Measurements from ENCODE around the gene F5. TPM values are rescaled to one million over a fixed set of nuclear protein-coding genes. Genes with fewer than 3 reads are reported as not detected.
"Not testable (repeated sequence)": the region's sequence is repeated elsewhere in the genome, so short reads cannot be mapped to it uniquely, and the experiment has no call there.

Gene F5
- total RNA-seq, 1 experiment from 2014 or later, result 0.10 TPM

DNA sequence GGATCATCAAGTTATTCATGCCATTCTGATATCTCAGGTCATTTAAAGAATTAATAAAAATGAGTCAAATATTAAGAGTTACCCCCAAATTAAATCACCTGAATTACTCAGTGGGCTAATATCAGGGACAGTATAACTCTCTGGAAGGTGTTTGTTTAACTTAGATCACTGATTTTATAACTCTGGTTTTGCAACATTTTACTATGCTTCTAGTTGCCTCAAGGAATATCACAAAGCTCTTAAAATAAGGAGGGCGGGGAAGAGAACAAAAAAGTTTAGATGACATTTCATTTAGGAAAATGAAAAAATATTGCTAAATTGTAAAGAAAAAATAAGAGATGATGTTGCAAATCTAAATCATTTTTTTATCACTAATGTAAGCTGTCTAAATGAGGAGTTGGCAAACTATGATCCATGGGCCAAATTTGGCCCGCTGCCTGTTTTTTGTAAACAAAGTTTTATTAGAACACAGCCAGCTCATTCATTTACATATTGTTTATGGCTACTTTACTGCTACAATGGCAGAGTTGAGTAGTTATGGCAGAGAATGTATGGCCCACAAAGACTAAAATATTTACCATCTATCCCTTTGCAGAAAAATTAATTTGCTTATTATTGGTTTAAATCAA is 68.6 kb downstream of the F5 start:
- in situ Hi-C loops (cut with HindIII; ENCODE audit: low sequenced_read_pairs), result no loop called here
- no peak for DNase-seq (ENCODE audit: low spot score)

- in situ Hi-C loops (cut with HindIII; ENCODE audit: low sequenced_read_pairs), result no loop called here
- DNase-seq (ENCODE audit: low spot score), result no peak
Measured at GRCh38 chr1:169515641-169516040, 70.6 kb downstream of the F5 start.

DNA sequence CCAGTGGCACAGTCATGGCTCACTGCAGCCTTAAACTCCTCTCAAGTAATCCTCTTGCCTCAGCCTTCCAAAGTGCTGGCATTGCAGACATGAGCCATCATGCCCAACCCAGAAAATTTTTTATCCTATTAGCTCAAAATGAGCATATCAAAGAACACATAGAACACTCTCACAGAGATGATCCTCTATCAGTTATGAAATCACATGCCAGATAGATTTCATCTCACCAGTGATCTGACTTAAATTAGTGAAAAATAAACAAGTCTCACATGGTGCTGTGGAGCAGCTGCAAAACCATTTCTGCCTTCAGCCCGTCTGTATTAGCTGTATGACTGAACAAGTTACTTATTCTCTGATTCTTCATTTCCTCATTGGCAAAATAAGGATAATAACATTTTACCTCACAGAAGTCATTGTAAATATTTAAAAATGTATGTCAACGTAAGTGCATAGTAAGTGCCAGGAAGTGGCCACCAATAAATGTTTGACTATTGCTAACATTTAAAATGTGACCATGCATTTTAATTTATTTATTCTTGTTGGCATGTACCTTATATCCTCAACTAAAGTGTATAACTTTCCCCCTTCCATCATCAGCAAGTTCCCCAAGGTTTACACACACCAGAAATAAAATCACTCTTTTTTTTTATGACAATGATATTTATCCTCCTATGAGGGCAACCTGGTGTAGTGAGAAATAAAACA is 71.6 kb downstream of the F5 start:
- DNase-seq (ENCODE audit: low spot score), result no peak
- in situ Hi-C loops (cut with HindIII; ENCODE audit: low sequenced_read_pairs), result no loop called here

GRCh38 chr1:169513208-169513607 is 73.1 kb downstream of the F5 start:
- in situ Hi-C loops (cut with HindIII; ENCODE audit: low sequenced_read_pairs), result no loop called here
- no peak for DNase-seq (ENCODE audit: low spot score)

- in situ Hi-C loops (cut with HindIII; ENCODE audit: low sequenced_read_pairs), result no loop called here
- DNase-seq (ENCODE audit: low spot score), result no peak
Measured at GRCh38 chr1:169511316-169512005, 74.8 kb downstream of the F5 start.

GRCh38 chr1:169510060-169510459 is 76.2 kb downstream of the F5 start:
- in situ Hi-C loops (cut with HindIII; ENCODE audit: low sequenced_read_pairs), result no loop called here
- no peak for DNase-seq (ENCODE audit: low spot score)

DNA sequence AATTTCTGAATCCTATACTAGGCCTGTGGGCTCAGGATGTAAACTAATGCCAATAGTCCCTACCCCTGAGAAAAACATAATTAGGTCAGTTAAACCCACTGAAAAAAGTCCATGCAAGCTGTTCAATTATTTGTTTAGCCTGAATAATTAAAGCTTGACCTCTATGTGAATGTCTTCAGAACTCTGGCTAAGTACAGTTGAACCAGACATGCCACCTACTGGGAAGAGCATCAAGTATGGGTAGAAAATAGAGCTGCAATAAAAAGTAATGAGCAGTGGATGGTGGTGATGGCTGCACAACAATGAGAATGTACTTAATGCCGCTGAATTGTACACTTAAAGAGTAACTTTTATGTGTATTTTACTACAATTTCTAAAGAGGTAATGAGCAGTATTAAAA is 76.9 kb downstream of the F5 start:
- no peak for DNase-seq (ENCODE audit: low spot score)
- in situ Hi-C loops (cut with HindIII; ENCODE audit: low sequenced_read_pairs), result no loop called here

- in situ Hi-C loops (cut with HindIII; ENCODE audit: low sequenced_read_pairs), result no loop called here
- DNase-seq (ENCODE audit: low spot score), result no peak
Measured at GRCh38 chr1:169508432-169509338, 77.6 kb downstream of the F5 start.

DNA sequence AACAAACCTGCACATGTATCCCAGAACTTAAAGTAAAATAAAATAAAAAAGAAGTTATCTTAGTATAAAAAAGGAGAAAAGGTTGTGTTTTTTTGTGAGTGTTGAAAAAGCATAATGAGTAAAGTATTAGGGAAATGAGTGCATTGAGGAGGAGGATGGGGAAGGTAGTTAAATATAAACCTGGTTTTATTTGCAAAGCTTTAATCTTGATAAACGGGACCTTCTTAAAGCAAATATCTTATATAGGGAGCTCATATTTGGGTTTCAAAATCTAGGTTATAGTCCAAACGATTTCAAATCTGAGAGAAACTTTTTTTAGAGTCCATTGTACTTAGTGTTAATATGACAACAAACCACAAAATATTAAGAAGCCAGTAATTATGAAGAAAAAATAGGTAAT is 78.9 kb downstream of the F5 start:
- in situ Hi-C loops (cut with HindIII; ENCODE audit: low sequenced_read_pairs), result no loop called here
- DNase-seq (ENCODE audit: low spot score), result no peak

DNA sequence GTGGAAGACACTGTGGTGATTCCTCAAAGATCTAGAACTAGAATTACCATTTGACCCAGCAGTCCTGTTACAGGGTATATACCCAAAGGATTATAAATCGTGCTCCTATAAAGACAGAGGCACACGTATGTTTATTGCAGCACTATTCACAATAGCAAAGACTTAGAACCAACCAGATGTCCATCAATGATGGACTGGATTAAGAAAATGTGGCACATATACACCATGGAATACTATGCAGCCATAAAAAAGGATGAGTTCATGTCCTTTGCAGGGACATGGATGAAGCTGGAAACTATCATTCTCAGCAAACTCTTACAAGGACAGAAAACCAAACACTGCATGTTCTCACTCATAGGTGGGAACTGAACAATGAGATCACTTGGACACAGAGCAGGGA is 82.7 kb downstream of the F5 start:
- DNase-seq (ENCODE audit: low spot score); in situ Hi-C loops (cut with HindIII; ENCODE audit: low sequenced_read_pairs): not testable (repeated sequence)

DNA sequence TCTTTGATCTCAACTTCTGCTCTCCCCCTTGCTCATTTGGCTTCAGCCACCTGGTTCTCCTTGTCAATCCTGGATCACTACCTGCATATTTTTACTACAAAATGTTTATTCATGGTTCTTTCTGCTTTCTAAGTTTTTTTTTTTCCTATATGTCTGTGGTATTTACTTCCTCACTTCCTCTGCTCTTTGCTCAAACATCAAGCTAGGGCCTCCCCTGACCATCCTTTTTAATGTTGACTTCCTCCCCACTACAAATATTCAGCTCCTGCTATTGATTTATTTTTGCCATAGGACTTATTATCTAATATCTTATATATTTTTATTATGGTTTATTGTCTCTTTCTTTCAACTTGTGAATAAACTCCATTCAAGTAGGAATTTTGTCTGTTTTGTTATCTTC is 86.5 kb downstream of the F5 start:
- DNase-seq (ENCODE audit: low spot score), result no peak
- in situ Hi-C loops (cut with HindIII; ENCODE audit: low sequenced_read_pairs), result no loop called here

DNA sequence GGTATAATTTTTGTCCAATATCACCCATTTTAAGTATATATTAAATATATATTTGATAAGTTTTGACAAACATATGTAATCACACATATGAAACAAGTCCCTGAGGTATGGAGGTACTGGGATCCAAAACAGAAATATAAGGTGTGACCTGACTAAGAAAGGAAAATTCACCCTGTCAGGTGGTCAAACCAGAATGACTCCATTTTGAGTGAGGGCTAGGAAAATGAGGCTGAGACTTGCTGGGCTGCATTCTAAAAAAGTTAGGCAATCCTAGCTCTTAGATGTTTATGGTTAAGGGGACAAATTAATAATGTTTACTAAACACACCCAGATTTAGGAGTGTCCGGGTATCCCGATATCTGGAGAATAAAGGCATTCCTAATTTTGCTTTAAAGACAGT is 89.0 kb downstream of the F5 start:
- in situ Hi-C loops (cut with HindIII; ENCODE audit: low sequenced_read_pairs), result no loop called here
- DNase-seq (ENCODE audit: low spot score), result no peak

DNA sequence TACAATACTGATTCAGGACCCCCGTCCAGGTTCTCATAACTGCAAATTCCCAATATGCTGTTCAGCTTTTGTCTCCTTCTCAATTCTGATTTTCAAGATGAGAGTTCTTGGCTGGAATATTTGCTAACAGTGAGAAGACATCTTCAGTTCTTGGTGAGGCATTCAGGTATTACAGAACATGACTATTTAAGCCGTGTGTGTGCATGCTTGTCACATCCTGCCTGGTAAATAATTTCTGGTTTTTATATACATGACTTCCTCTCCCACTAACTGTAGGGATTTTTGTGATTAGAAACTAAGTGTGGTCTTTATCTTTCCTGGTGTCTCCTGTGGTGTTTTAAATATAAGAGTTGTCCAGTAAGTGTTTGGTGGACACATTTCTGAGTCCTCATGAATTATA is 90.4 kb downstream of the F5 start:
- no peak for DNase-seq (ENCODE audit: low spot score)
- in situ Hi-C loops (cut with HindIII; ENCODE audit: low sequenced_read_pairs), result no loop called here

DNA sequence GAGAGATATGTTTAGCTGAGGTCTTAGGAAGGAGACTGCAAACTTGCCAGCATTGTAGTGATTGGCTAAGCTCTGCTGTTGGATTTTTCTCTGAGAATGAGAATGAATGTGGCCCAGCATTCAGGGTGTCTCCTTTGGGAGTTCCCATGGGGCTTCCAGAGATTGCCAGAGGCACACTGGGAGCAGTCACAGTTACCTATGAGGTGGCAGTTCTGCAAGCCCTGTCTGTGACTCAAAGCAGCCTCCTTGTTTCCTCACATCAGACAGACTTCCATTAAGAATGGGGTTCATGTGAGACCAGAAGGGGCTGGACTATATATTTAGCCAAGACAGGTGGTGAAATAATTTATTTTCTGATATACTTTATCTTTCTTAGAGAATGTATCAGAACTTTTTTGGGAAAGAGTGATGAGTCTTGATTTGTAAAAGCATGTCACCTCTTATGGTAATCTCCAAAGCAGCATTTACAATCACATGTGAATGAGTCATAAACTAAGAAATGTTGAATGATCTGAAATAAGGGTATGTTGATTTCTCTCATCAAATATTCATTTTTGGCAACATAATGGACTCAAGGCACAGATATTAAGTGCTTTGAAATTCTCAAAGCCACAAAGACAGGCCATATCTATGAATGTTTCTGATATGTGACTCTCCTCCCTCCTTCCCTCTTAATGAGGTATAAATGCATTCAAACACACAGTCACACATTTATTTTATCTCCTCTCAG is 91.1 kb downstream of the F5 start:
- in situ Hi-C loops (cut with HindIII; ENCODE audit: low sequenced_read_pairs), result no loop called here
- no peak for DNase-seq (ENCODE audit: low spot score)

DNA sequence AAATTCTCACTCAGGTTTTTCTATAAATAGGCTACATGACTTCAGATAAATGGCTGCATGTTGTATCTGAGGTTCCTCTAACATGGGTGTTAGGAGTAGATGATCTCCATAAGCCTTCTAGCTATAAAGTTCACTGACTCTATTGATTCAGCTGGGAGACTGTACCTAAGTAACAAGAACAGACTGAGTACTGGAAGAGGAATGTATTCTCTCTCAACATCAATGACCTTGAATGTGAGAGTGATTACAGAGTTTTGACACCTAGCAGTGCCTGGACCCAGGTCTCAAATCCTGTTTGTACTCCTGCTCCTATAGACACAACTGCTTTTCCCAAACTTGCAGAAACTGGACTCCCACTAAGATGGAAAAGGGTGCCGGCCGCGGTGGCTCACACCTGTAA is 91.9 kb downstream of the F5 start:
- DNase-seq (ENCODE audit: low spot score), result no peak
- in situ Hi-C loops (cut with HindIII; ENCODE audit: low sequenced_read_pairs), result no loop called here

- no peak for DNase-seq (ENCODE audit: low spot score)
- in situ Hi-C loops (cut with HindIII; ENCODE audit: low sequenced_read_pairs), result no loop called here
Measured at GRCh38 chr1:169493251-169493650, 93.0 kb downstream of the F5 start.

GRCh38 chr1:169491845-169492281 is 94.4 kb downstream of the F5 start:
- in situ Hi-C loops (cut with HindIII; ENCODE audit: low sequenced_read_pairs), result no loop called here
- no peak for DNase-seq (ENCODE audit: low spot score)

DNA sequence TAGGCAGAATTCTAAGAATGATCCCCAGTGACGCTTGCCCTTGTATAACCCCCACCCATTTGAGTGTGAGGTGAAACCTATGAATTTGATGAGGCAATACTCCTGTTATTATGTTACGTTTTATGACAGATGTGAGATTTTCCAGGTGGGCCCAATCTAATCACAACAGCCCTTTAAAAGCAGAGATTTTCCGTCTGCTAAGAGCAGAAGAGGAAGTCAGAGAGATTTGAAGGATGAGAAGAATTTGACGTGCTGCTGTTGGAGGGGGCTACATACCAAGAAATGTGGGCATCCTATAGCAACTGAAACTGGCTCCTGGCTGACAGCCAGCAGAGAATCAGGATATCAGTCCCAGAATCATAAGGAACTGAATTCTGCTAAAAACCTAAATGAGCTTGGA is 98.1 kb downstream of the F5 start:
- in situ Hi-C loops (cut with HindIII; ENCODE audit: low sequenced_read_pairs), result no loop called here
- DNase-seq (ENCODE audit: low spot score), result no peak

- in situ Hi-C loops (cut with HindIII; ENCODE audit: low sequenced_read_pairs), result no loop called here
- DNase-seq (ENCODE audit: low spot score), result no peak
Measured at GRCh38 chr1:169487561-169487960, 98.7 kb downstream of the F5 start.

Data from G401 (cell line).